GM19397 (cell line): ENCODE data around the gene TFB1M.
"Not testable (repeated sequence)": the region's sequence is repeated elsewhere in the genome, so short reads cannot be mapped to it uniquely, and the experiment has no call there.

Experiments used
- ATAC-seq: cut with Tn5 transposase; IDR thresholded peaks from one replicate; pipeline ENCODE4 v1.9.1; 2021; ENCODE audit warnings: mild to moderate bottlenecking, moderate library complexity; ENCODE audit not compliant: unreplicated experiment

TFB1M gene

GRCh38 chr6:155330133-155330734 is 15.9 kb upstream of the TFB1M start:
- no peak for ATAC-seq

GRCh38 chr6:155329460-155330132 is 15.3 kb upstream of the TFB1M start:
- ATAC-seq = no peak

- ATAC-seq = no peak
These were observed 14.5 kb upstream of the TFB1M start for GRCh38 chr6:155328539-155329459.

- no peak for ATAC-seq
These were observed 13.8 kb upstream of the TFB1M start for GRCh38 chr6:155328074-155328538.

- no peak for ATAC-seq
These were observed 13.2 kb upstream of the TFB1M start for GRCh38 chr6:155327326-155328073.

- no peak for ATAC-seq
These were observed 11.6 kb upstream of the TFB1M start for GRCh38 chr6:155325700-155326516.

- ATAC-seq = no peak
These were observed 10.7 kb upstream of the TFB1M start for GRCh38 chr6:155324993-155325392.

GRCh38 chr6:155324172-155324571 is 9.9 kb upstream of the TFB1M start:
- no peak for ATAC-seq

- ATAC-seq = no peak
These were observed 5.6 kb upstream of the TFB1M start for GRCh38 chr6:155319902-155320301.

- no peak for ATAC-seq
These were observed 2.9 kb upstream of the TFB1M start for GRCh38 chr6:155317186-155317585.

GRCh38 chr6:155316419-155316818 is 2.1 kb upstream of the TFB1M start:
- no peak for ATAC-seq

- no peak for ATAC-seq
These were observed 1.2 kb upstream of the TFB1M start for GRCh38 chr6:155315516-155315871.

- ATAC-seq = peak; percentile 45
These were observed 660 bp upstream of the TFB1M start for GRCh38 chr6:155314773-155315515.

- ATAC-seq = peak; percentile 14
These were observed 637 bp downstream of the TFB1M start for GRCh38 chr6:155313602-155314091.

- not testable (repeated sequence) for ATAC-seq
These were observed 1.3 kb downstream of the TFB1M start for GRCh38 chr6:155312950-155313349.

- no peak for ATAC-seq
These were observed 2.7 kb downstream of the TFB1M start for GRCh38 chr6:155311583-155311982.

GRCh38 chr6:155311086-155311485 is 3.2 kb downstream of the TFB1M start:
- no peak for ATAC-seq

- no peak for ATAC-seq
These were observed 3.7 kb downstream of the TFB1M start for GRCh38 chr6:155310596-155310995.

GRCh38 chr6:155309150-155309549 is 5.1 kb downstream of the TFB1M start:
- no peak for ATAC-seq
